ENCODE measurements around the gene SNX9. TPM values are rescaled to one million over a fixed set of nuclear protein-coding genes. Genes with fewer than 3 reads are reported as not detected.
A peak's percentile ranks its signal among the peaks of the same experiment; 100 is the strongest.

The SNX9 gene
- total RNA-seq, 1 donor from 2014 or later: 25.0 TPM

GRCh38 chr6:157860505-157860991 lies 37.5 kb downstream of the SNX9 start:
- ATAC-seq: no peak
- Histone ChIP-seq H3K27ac (no peak overlapping the region), H3K36me3 (no peaks in the 10 kb centered on the region), H3K4me1 (peaks cover 15% of the 10 kb centered on the region), H3K4me3 (no peak overlapping the region), H3K9me3 (no peaks in the 10 kb centered on the region), H3K27me3 (no peaks in the 10 kb centered on the region)
- no peak for DNase-seq
- intact Hi-C loops (cut with DNase I): no loop called here
- TF ChIP-seq CTCF (IDR thresholded peaks at IDR 0.05): no peak

DNA sequence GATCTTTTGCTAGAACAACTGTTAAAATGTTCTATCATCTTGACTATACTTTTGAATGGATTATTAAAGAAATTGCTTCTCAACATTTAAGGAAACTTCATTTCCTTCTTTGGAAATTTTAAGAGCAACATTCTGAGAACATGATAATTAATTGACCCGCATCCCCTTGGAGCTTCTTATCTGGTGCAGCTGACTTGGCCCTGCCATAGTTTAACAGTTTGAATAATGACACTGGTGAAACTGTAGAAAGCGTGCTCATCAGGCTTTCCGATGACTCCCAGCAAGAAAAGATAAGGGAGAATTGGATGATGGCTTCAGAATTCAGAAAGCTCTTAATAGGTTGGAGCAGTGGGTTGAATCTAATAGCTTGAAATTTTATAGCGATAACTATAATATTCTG lies 38.1 kb downstream of the SNX9 start:
- Histone ChIP-seq H3K27me3 (no peaks in the 10 kb centered on the region), H3K4me3 (no peak overlapping the region), H3K9me3 (no peaks in the 10 kb centered on the region), H3K4me1 (peaks cover 15% of the 10 kb centered on the region), H3K27ac (no peak overlapping the region), H3K36me3 (no peaks in the 10 kb centered on the region)
- intact Hi-C loops (cut with DNase I): no loop called here
- TF ChIP-seq CTCF (IDR thresholded peaks at IDR 0.05): no peak
- ATAC-seq: no peak
- no peak for DNase-seq

DNA sequence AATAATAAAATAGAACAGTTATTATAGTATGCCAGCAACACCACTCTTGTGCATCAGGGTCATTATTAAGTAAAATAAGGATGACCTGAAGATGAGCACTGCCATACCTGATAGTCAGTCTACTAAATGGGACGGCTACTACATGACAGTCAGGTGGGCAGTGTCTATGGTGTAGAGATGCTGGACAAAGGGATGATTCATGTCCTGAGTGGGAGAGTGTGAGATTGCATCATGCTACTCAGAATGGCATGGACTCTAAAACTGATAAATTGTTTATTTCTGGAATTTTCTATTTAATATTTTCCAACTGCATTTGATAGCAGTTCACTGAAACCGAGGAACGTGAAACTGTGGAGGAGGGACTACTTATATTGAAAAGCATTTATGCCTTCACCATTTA lies 38.8 kb downstream of the SNX9 start:
- ATAC-seq (peak; percentile 40), DNase-seq (no peak)
- no peaks in the 10 kb centered on the region for H3K9me3 ChIP-seq
- no peaks in the 10 kb centered on the region for H3K36me3 ChIP-seq
- peaks cover 15% of the 10 kb centered on the region for H3K4me1 ChIP-seq
- no peak overlapping the region for H3K27ac ChIP-seq
- TF ChIP-seq CTCF (IDR thresholded peaks at IDR 0.05): no peak
- H3K27me3 ChIP-seq: no peaks in the 10 kb centered on the region
- H3K4me3 ChIP-seq: no peak overlapping the region
- intact Hi-C loops (cut with DNase I): no loop called here

- Histone ChIP-seq H3K27me3 (no peaks in the 10 kb centered on the region), H3K27ac (no peak overlapping the region), H3K4me1 (peaks cover 21% of the 10 kb centered on the region), H3K9me3 (no peaks in the 10 kb centered on the region), H3K4me3 (no peak overlapping the region), H3K36me3 (no peaks in the 10 kb centered on the region)
- no peak for DNase-seq
- intact Hi-C loops (cut with DNase I): no loop called here
- no peak for ATAC-seq
- TF ChIP-seq CTCF (IDR thresholded peaks at IDR 0.05): no peak
Measured at GRCh38 chr6:157862706-157863105, 39.7 kb downstream of the SNX9 start.

DNA sequence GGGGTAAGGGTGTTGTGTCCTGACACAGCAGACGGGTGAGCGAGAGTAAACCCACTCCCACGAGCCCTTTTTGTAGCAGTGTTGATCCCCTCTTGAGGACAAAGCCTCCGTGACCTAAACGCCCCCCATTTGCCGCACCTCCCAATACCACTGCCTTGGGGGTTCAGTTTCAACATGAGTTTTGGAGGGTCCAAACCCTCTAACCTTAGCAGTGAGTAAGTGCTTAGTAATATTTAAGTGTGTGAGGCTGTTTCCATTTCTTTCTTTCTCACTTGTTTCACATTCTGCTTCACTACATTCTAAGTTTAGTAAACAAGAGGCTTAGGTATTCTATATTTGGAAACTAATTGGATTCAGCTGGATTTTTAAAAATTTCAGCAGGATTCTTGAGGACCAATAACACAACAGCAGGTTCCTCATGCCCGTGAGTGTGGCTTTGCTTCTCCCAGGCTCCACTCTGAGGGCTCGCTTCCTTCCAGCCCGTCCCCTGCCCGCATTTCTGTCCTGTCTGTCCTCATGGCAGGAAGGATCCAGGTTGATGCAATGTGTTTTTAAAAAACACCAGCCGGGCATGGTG lies 41.2 kb downstream of the SNX9 start:
- no peaks in the 10 kb centered on the region for H3K36me3 ChIP-seq
- H3K4me3 ChIP-seq: no peak overlapping the region
- no peaks in the 10 kb centered on the region for H3K9me3 ChIP-seq
- H3K27ac ChIP-seq: no peak overlapping the region
- no peaks in the 10 kb centered on the region for H3K27me3 ChIP-seq
- no peak for DNase-seq
- no peak for ATAC-seq
- peaks cover 21% of the 10 kb centered on the region for H3K4me1 ChIP-seq
- TF ChIP-seq CTCF (IDR thresholded peaks at IDR 0.05): no peak
- intact Hi-C loops (cut with DNase I): no loop called here

- TF ChIP-seq CTCF (IDR thresholded peaks at IDR 0.05): no peak
- Histone ChIP-seq H3K36me3 (peaks cover 6% of the 10 kb centered on the region), H3K9me3 (no peaks in the 10 kb centered on the region), H3K27me3 (no peaks in the 10 kb centered on the region), H3K4me1 (peaks cover 15% of the 10 kb centered on the region), H3K27ac (no peak overlapping the region), H3K4me3 (no peak overlapping the region)
- no peak for DNase-seq
- intact Hi-C loops (cut with DNase I): no loop called here
- ATAC-seq: no peak
Measured at GRCh38 chr6:157865249-157865648, 42.2 kb downstream of the SNX9 start.

All from upper lobe of right lung (tissue), 1 donor.